ENCODE measurements around the gene TMEM161A. TPM values are rescaled to one million over a fixed set of nuclear protein-coding genes. Genes with fewer than 3 reads are reported as not detected.
"Not testable (repeated sequence)": the region's sequence is repeated elsewhere in the genome, so short reads cannot be mapped to it uniquely, and the experiment has no call there.

TMEM161A gene
- total RNA-seq, 2 donors from 2014 or later = 13.7 to 22.1 TPM

GRCh38 chr19:19142347-19142746 lies 4.1 kb upstream of the TMEM161A start:
- ATAC-seq (no peak), DNase-seq (no peak)
- H3K27ac ChIP-seq = no peak overlapping the region
- no peaks in the 10 kb centered on the region for H3K36me3 ChIP-seq (replicated peaks in 1 of 2; ENCODE audit: insufficient read depth in 1 of 2, low read depth in 2 of 2)
- H3K4me3 ChIP-seq = no peak overlapping the region
- H3K4me1 ChIP-seq = peaks cover 14% of the 10 kb centered on the region
- no peak for TF ChIP-seq CTCF (IDR thresholded peaks at IDR 0.05)
- TF ChIP-seq POLR2A (IDR thresholded peaks at IDR 0.05) = no peak
- intact Hi-C loops (cut with DNase I) = no loop called here
- no peaks in the 10 kb centered on the region for H3K9me3 ChIP-seq
- WGBS, 2 donors = 68 to 80% methylated on average over 10 to 12 of the region's 12 CpGs
- no peaks in the 10 kb centered on the region for H3K27me3 ChIP-seq

DNA sequence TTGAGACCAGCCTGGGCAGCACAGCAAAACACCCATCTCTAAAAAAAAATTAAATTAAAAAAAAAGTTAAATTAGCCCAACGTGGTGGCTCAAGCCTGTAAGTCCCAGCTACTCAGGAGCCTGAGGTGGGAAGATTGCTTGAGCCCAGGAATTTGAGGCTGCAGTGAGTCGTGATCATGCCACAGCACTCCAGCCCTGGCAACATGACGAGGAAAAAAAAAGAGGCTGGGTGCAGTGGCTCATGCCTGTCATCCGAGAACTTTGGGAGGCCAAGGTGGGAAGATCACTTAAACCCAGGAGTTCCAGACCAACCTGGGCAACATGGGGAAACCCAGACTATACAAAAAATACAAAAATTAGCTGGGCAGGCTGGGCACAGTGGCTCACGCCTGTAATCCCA lies 2.2 kb upstream of the TMEM161A start:
- peaks cover 12% of the 10 kb centered on the region for H3K4me1 ChIP-seq
- 57 to 73% methylated on average over 5 of the region's 5 CpGs for WGBS, 2 donors
- intact Hi-C loops (cut with DNase I) = no loop called here

DNA sequence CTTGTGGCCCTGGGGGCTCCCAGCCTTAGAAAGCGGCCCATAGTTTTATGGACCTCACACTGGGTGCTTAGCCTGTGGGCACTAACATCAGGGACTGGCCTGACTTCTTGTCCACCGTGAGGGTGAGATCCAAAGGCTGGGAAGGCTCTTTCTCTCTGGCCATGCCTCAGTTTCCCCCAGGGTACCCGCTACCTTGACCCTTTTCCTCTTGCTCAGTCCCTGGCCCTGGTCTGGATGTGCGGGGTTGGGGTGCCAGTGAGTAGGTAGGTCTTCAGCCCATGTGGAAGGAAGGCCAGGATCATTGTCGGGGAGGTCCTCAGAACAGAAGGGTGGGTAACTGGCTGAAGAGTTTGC lies 1.6 kb upstream of the TMEM161A start:
- DNase-seq (no peak), ATAC-seq (no peak)
- Histone ChIP-seq H3K27ac (no peak overlapping the region), H3K27me3 (no peaks in the 10 kb centered on the region), H3K36me3 (replicated peaks in 1 of 2; ENCODE audit: insufficient read depth in 1 of 2, low read depth in 2 of 2) (no peaks in the 10 kb centered on the region), H3K9me3 (no peaks in the 10 kb centered on the region), H3K4me3 (no peak overlapping the region), H3K4me1 (peaks cover 12% of the 10 kb centered on the region)
- 20 to 29% methylated on average over 1 to 5 of the region's 5 CpGs for WGBS, 2 donors
- no peak for TF ChIP-seq POLR2A (IDR thresholded peaks at IDR 0.05)
- TF ChIP-seq CTCF (IDR thresholded peaks at IDR 0.05) = peak in 1 of 7 experiments; percentile 2
- intact Hi-C loops (cut with DNase I) = loop anchor here (10.0 kb wide), 1 partner anchor 85 kb away; no protein-coding TSS in a partner anchor

More for the DNA sequence above, 2.2 kb upstream of the TMEM161A start:
- DNase-seq (no peak), ATAC-seq (no peak)
- Histone ChIP-seq H3K27ac (no peak overlapping the region), H3K9me3 (no peaks in the 10 kb centered on the region), H3K4me3 (no peak overlapping the region), H3K36me3 (replicated peaks in 1 of 2; ENCODE audit: insufficient read depth in 1 of 2, low read depth in 2 of 2) (no peaks in the 10 kb centered on the region), H3K27me3 (no peaks in the 10 kb centered on the region)
- no peak for TF ChIP-seq POLR2A (IDR thresholded peaks at IDR 0.05)
- no peak for TF ChIP-seq CTCF (IDR thresholded peaks at IDR 0.05)

GRCh38 chr19:19137556-19138108 lies 646 bp downstream of the TMEM161A start:
- intact Hi-C loops (cut with DNase I) = loop anchor here (10.0 kb wide), 1 partner anchor 83 kb away; no protein-coding TSS in a partner anchor
- no peaks in the 10 kb centered on the region for H3K27me3 ChIP-seq
- peak overlapping the region; percentile 17 to 31 for H3K4me3 ChIP-seq
- H3K9me3 ChIP-seq = no peaks in the 10 kb centered on the region
- ATAC-seq (no peak), DNase-seq (peak in 1 of 4 donors; percentile 29)
- peaks cover 15% of the 10 kb centered on the region for H3K4me1 ChIP-seq
- 11 to 16% methylated on average over 12 to 25 of the region's 25 CpGs for WGBS, 2 donors
- no peak for TF ChIP-seq CTCF (IDR thresholded peaks at IDR 0.05)
- TF ChIP-seq POLR2A (IDR thresholded peaks at IDR 0.05) = no peak
- peak overlapping the region in 2 of 4 donors; percentile 52 to 59 for H3K27ac ChIP-seq
- no peaks in the 10 kb centered on the region for H3K36me3 ChIP-seq (replicated peaks in 1 of 2; ENCODE audit: insufficient read depth in 1 of 2, low read depth in 2 of 2)

DNA sequence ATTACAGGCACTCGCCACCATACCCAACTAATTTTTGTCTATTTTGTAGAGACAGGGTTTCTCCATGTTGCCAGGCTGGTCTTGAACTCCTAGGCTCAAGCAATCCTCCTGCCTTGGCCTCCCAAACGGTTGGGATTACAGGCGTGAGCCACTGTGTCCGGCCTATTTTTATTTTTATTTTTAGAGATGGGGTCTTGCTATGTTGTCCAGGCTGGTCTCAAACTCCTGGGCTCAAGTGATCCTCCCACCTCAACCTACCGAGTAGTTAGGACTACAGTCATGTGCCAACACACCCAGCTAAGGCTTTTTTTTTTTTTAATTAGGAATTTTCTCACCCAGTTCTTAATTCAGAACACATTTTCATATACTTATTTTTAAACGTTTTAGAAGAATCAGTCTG lies 2.6 kb downstream of the TMEM161A start:
- H3K27ac ChIP-seq; H3K27me3 ChIP-seq; H3K9me3 ChIP-seq; ATAC-seq; H3K4me3 ChIP-seq; H3K36me3 ChIP-seq (replicated peaks in 1 of 2; ENCODE audit: insufficient read depth in 1 of 2, low read depth in 2 of 2); DNase-seq: not testable (repeated sequence)
- H3K4me1 ChIP-seq = peaks cover 15% of the 10 kb centered on the region
- intact Hi-C loops (cut with DNase I) = loop anchor here (10.0 kb wide), 1 partner anchor 81 kb away; no protein-coding TSS in a partner anchor
- 84 to 85% methylated on average over 6 of the region's 6 CpGs for WGBS, 2 donors
